Globus pallidus (tissue), 1 donor: Measurements from ENCODE around the gene FBXW2.

Source experiments
- DNase-seq: peaks from one replicate; pipeline ENCODE4 v3.0.0-alpha.2; 2015; ENCODE audit warnings: low spot score

Gene FBXW2

DNA sequence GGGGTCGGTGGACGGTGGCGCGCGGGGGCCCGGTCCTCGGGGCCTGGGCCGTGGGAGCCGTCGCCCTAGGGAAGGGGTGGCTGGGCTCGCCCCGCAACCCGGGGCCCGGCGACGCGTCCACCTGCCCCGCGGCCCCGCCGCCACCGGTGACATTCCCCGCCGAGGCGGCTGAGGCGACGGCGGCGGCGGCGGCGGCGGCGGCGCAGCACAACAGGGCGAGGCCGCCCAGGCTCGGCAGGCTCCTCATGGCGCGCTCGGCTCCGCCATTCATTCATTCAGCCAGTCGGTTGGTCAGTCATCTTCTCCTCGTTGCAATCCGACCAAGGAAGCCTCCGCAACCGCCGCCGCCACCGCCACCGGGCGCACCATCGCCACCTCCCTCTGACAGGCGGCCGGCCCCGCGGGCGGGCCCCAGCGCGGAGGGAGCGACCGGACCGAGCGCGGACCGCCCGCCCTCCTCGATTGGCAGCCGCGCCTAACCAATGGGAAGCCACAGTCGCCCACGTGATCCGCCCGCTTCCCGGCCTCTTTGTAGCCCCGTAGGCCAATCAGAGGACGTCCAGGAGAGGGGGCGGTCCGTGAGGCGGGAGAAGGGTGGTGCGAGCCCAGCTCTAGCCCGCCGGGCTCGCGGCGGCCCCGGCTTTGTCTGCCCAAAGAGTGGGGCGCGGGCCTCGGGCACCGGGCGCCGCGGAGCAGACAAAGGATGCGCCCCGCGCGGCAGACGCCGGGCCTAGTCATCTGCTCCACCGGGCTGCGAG lies 78.9 kb downstream of the FBXW2 start, which contains the start of gene MEGF9:
Gene MEGF9 (minus strand): TSS at position 383 of the 758 bp plus-strand sequence. CDS start 112 bp downstream, at position 271.
- peak; percentile 99 for DNase-seq

DNA sequence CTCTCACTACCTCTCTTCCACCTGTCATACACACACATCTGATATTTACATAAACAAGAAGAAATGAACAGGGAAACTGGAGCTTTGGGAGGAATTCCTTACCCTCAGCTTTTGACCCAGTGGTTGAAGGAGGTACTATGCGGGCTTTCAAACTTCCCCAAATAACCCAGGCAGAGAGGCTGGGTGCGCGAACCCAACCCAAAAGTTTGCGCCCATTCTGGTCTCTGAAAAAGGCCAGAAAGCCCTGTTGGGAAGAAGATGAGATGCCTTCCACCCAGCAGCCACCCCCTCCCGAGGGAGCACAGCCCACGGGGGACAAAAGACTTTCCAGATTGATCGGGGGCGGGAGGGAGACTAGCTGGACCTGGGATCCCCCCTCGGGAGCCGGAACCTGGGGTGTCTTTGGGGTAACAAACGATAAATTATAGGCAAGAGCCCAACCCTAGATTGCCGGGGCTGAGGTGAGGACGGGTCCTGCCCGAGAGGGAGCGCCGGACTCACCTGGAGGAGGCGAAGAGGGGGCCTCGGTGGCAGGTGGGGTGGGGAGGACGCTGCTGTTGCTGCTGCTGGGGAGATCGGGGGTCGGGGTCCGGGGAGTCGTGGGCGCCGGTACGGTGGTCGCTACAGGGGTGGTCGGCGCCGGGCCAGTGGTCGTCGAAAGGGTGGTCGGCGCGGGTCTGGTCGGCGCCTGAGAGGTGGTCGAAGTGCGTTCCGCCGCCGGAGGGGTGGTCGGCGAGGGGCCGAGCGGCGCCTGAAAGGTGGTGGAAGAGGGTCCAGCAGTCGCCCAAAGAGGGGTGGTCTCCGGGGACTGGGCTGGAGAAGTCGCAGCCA lies 79.7 kb downstream of the FBXW2 start:
- no peak for DNase-seq

DNA sequence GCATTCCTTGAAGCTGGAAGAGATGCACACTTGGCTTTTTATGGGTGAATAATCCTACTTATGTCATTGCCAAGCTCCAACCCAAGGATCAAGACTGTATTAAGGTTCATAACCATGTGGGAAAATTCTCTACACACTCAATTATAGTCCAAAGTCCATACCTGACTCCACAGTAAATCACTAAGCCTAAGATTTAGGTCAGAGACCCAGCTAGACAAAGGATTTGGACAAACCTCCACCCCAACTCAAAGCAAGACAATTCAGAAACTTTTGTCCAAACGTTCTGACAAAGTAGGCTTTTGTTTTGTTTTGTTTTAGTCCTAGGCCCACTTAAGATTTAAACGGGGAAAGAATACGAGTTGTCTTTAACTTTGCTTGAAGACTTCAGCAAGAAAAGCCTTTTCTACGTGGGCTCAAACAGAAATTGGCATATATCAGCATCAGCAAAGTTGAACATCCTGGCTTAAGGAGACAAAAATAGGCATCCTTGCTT lies 80.6 kb downstream of the FBXW2 start:
- DNase-seq = no peak

DNA sequence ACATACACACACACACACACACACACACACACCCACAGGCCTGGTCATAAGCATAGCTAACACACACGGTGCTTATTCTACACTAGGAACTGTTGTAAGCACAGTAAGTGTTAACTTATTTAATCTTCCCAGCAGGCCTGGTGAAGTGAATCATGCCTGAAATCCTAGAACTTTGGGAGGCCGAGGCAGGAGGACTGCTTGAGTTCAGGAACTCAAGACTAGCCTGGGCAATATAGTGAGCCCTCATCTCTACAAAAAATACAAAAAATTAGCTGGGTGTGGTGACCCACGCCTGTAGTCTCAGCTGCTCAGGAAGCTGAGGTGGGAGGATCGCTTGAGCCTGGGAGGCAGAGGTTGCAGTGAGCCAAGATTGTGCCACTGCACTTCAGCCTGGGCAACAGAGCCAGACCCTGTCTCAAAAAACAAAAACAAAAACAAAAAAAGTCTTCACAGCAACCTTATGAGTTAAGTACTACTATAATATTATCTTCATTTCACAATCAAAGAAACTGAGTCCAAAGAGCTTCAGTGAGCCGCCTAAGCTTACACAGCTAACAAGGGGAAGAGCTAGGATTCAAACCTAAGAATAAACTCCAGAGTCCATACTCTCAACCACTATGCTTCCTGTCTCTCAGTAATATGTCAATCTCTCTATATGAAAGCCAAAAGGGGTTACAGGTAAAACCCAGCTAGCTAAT lies 81.2 kb downstream of the FBXW2 start:
- DNase-seq = no peak

DNA sequence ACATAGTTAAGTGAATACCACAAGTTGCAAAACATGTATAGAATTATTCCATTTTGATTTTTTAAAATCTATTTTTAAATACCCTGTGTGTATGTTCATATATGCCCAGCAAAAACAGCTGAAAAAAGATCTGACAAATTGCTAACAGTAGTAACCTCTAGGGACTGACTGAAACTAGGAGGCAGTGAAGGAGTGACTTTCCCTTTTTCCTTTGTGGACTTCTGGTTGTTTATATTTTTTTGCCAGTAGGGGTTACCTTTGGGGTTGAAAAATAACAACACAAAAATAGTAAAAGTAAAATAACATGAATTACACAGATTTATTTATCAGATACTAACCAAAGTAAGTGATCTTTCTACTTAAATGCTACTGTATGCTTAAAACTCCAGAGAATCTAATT lies 81.9 kb downstream of the FBXW2 start:
- no peak for DNase-seq

DNA sequence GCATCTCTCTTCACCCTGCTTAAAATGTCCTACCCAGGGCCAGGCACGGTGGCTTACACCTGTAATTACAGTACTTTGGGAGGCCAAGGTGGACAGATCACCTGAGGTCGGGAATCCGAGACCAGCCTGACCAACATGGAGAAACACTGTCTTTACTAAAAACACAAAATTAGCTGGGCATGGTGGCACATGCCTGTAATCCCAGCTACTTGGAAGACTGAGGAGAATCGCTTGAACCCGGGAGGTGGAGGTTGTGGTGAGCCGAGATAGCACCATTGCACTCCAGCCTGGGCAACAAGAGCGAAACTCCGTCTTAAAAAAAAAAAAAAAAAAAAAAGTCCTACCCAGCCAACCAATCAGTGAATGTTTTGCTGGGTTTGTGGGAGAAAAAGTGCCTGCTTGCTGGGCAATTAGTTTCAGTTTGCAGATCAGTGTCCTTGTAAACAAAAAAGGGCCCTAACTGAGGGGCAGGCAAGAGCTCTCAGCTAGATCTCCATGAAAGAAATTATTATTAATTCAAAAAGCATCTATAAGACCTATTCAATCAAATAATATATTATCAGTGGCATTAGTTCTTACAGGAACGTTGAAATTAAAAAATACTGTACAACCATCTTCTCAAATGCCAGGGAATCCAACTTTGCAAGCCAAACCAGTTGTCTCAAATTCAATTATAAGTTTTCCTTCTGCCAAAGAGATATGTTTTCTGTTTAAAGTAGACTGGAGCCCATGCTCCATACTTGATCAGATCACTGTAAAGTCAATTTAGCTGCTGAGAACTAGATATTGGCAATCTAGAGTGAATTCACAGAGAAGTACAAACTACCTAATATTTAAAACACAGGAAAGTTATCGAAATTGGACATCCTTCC lies 82.9 kb downstream of the FBXW2 start:
- DNase-seq = peak; percentile 84

DNA sequence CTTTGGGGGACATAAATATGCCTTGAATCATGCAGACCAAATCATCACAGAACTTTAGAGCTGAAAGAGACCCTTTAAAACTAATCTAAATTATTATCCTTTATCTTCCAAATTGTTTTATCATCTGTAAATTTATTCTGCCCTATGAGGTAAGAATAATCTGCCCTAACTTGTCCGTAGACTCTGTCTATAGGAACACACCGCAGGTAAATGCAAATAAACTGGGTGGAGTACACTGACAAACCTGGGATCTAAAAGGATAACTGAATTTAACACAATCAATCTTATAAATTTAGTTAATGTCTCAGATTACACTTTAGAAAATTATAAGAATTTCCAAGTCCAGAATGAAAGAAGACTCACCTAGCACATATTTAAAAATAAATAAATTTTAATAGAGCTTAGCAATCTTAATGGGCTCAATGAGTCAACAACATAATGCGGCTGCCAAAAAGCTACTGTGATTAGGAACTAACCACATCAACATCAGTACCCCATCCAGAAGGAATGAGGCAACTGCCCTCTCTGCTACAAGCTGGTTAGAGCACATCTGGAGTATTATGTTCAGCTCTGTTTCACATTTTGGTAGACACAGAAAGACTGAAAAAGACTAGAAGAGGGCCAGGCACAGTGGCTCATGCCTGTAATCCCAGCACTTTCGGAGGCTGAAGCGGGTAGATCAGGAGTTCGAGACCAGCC lies 84.5 kb downstream of the FBXW2 start:
- DNase-seq = no peak

DNA sequence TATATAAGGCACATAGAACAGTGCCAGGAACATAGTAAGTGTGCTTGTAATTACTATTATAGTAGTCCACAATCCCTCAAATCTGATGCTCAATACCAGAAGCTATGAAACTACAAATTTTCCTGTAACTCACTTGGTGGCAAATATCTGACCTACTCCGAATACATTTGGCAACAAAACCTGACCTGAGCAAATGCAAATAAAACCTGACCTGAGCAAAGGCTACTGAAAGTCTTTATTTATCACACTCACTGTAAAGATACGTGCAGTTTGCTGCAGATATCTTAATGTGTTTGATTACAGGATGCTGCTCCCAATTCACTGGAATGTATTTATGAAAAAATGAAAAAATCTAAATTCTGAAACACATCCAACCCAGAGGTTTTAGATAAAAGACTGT lies 86.0 kb downstream of the FBXW2 start:
- DNase-seq = no peak
